Adrenal gland (tissue), 12 donors: ENCODE measurements around the gene DMPK. TPM values are rescaled to one million over a fixed set of nuclear protein-coding genes. Genes with fewer than 3 reads are reported as not detected.

ENCODE experiments used
- DNase-seq, 7 donors: peaks; one replicate each; pipeline ENCODE4 v3.0.0-alpha.2; 2019 to 2020
- H3K27ac ChIP-seq, 5 donors: fragments of 200-600 bp; sonication (generic) in 4 of 5; 1 replicate in 3 of 5; 2 replicates in 2 of 5; pipeline versions ENCODE4 v1.5.1 to v1.8.0; 2016 to 2020; ENCODE audit warnings: mild to moderate bottlenecking in 1 of 5
- H3K27me3 ChIP-seq: fragments of 200-600 bp; 2 replicates; pipeline ENCODE4 v1.8.0; 2021
- H3K36me3 ChIP-seq, 2 donors: fragments of 200-600 bp; replicated peaks in 1 of 2; 1 replicate in 1 of 2; 2 replicates in 1 of 2; pipeline versions ENCODE4 v1.5.1 to v1.8.0; 2018 to 2022
- H3K4me1 ChIP-seq, 2 donors: fragments of 200-600 bp; replicated peaks in 1 of 2; 1 replicate in 1 of 2; 2 replicates in 1 of 2; pipeline versions ENCODE4 v1.5.1 to v1.8.0; 2018 to 2021
- H3K4me3 ChIP-seq, 4 donors: fragments of 200-600 bp; sonication (generic) in 3 of 4; one replicate each; pipeline ENCODE4 v1.5.1; 2016 to 2018
- H3K9me3 ChIP-seq, 3 donors: fragments of 200-600 bp; sonication (generic) in 1 of 3; replicated peaks in 1 of 3; 1 replicate in 2 of 3; 2 replicates in 1 of 3; pipeline versions ENCODE4 v1.5.1 to v1.8.0; 2016 to 2021
- POLR2A ChIP-seq, 2 donors: fragments of 450-650 bp; IDR thresholded peaks; one replicate each; pipeline ENCODE4 v1.6.1; 2017; ENCODE audit warnings: antibody characterized with exemption in 2 of 2, mild to moderate bottlenecking in 2 of 2, moderate library complexity in 1 of 2
- WGBS, 4 donors: extraction: QIAGEN DNeasy Blood & Tissue Kit in 2 of 4; methylation state at CpG; one replicate each; pipeline versions ENCODE4 v1.1.5 to v1.1.7; 2013 to 2017; 5-methylcytosine and 5-hydroxymethylcytosine counted together
- intact Hi-C, 2 donors: fragments of 100-400 bp; cut with DNase I; formaldehyde crosslinking; loops; one replicate each; pipeline versions ENCODE4 v1.14.1 to v1.15.0; 2022 to 2023
- polyA plus RNA-seq, 3 donors: library from polyadenylated mRNA; stranded (reverse); fragments of 200-250 nt in 2 of 3; fragments of 350-450 nt in 1 of 3; fragmentation: Illumina TruSeq in 1 of 3; extraction: RNeasy Lipid Tissue Mini Kit (QIAGEN cat#74804) in 1 of 3; gene quantifications; one replicate each; pipeline ENCODE4 v1.2.3, GENCODE V29; 2013 to 2014
- total RNA-seq, 9 donors: library from RNA; depleted of rRNA in 4 of 9; stranded (reverse); fragments of >200 nt in 4 of 9; fragments of 120-200 nt in 1 of 9; fragmentation: NEBNext Ultra II Directional in 1 of 9; extraction: Animal tissue kit (Norgen Biotek cat#: 25700) in 1 of 9; gene quantifications; one replicate each; pipeline versions ENCODE4 v1.1.0 to v1.2.4, GENCODE V29; 2013 to 2023
- TF ChIP-seq, protein P1 (sequence below), 6 experiments: fragments of 450-650 bp in 4 of 6; fragments of 200-600 bp in 2 of 6; sonication (generic) in 1 of 6; IDR thresholded peaks; 1 replicate in 5 of 6; 2 replicates in 1 of 6; pipeline versions ENCODE4 v1.5.1 to v1.8.0; 2016 to 2021; ENCODE audit warnings: antibody characterized with exemption in 6 of 6, mild to moderate bottlenecking in 2 of 6, moderate library complexity in 1 of 6
- donor health status: healthy with polysubstance abuse.
- donor health status: Bipolar disorder and iron deficiency.
- donor health status: DM: yes; HTN: yes; CAD: no.
- donor health status: DM: no; HTN: no; CAD: no.
- donor health status: DM: no; HTN: no; CAD: no.
- donor health status: DM: yes; HTN: yes; CAD: no.

The DMPK gene
- total and polyA plus RNA-seq, 12 donors, result 76.8 to 748 (median 129) TPM

- intact Hi-C loops, result no loop called here
- peak overlapping the region in 1 of 4 donors; percentile 61 for H3K4me3 ChIP-seq
- TF ChIP-seq, protein P1, sequence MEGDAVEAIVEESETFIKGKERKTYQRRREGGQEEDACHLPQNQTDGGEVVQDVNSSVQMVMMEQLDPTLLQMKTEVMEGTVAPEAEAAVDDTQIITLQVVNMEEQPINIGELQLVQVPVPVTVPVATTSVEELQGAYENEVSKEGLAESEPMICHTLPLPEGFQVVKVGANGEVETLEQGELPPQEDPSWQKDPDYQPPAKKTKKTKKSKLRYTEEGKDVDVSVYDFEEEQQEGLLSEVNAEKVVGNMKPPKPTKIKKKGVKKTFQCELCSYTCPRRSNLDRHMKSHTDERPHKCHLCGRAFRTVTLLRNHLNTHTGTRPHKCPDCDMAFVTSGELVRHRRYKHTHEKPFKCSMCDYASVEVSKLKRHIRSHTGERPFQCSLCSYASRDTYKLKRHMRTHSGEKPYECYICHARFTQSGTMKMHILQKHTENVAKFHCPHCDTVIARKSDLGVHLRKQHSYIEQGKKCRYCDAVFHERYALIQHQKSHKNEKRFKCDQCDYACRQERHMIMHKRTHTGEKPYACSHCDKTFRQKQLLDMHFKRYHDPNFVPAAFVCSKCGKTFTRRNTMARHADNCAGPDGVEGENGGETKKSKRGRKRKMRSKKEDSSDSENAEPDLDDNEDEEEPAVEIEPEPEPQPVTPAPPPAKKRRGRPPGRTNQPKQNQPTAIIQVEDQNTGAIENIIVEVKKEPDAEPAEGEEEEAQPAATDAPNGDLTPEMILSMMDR (IDR thresholded peaks at IDR 0.05), result peak in 5 of 6 experiments; percentile 49 to 72 (median 56)
- peak in 1 of 2 donors; percentile 6 for TF ChIP-seq POLR2A (IDR thresholded peaks at IDR 0.05)
- peak; percentile 92 to 97 (median 94) for DNase-seq
- H3K9me3 ChIP-seq, result no peaks in the 10 kb centered on the region
- no peaks in the 10 kb centered on the region for H3K27me3 ChIP-seq
- H3K4me1 ChIP-seq, result peaks cover 35 to 41% of the 10 kb centered on the region in 2 donors
- H3K36me3 ChIP-seq, result peaks cover 0 to 29% of the 10 kb centered on the region in 2 donors
- H3K27ac ChIP-seq, result peak overlapping the region in 4 of 5 donors; percentile 35 to 96 (median 90)
- 13 to 35% (median 20%) methylated on average over 34 to 48 of the region's 48 CpGs for WGBS, 4 donors
Measured at GRCh38 chr19:45779231-45780145, 2.8 kb downstream of the DMPK start.

DNA sequence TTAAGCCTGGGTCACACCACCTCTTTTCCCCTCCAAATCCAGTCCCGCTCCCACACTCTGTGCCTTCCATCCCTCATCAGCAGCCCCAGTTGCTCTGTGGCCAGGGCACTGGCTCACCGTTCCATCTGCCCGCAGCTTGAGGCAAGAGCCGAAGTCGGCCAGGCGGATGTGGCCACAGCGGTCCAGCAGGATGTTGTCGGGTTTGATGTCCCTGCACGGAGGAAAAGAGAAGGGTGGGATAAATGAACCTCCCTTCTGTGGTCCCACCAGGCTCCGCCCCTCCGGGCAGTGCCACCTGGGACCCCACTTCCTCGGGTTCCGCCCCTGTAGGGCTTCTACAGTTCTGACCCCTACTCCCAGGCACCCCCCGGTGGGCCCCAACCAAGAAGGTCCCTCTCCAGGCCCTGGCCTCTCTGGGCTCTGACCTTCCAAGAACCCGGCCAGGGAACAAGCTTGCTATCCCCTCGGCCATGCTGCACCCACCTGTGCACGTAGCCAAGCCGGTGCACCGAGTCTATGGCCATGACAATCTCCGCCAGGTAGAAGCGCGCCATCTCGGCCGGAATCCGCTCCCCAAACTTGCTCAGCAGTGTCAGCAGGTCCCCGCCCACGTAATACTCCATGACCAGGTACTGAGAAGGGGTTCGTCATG, 4.2 kb downstream of the DMPK start:
- TF ChIP-seq, protein P1 (IDR thresholded peaks at IDR 0.05), result no peak
- TF ChIP-seq POLR2A (IDR thresholded peaks at IDR 0.05), result no peak
- H3K27me3 ChIP-seq, result no peaks in the 10 kb centered on the region
- WGBS, 4 donors, result 90 to 97% (median 95%) methylated on average over 18 to 28 of the region's 28 CpGs
- H3K4me1 ChIP-seq, result peaks cover 30 to 32% of the 10 kb centered on the region in 2 donors
- H3K27ac ChIP-seq, result no peak overlapping the region
- intact Hi-C loops, result no loop called here
- H3K36me3 ChIP-seq, result peaks cover 0 to 30% of the 10 kb centered on the region in 2 donors
- DNase-seq, result peak in 2 of 7 donors; percentile 35 to 44
- H3K4me3 ChIP-seq, result no peak overlapping the region
- no peaks in the 10 kb centered on the region for H3K9me3 ChIP-seq

DNA sequence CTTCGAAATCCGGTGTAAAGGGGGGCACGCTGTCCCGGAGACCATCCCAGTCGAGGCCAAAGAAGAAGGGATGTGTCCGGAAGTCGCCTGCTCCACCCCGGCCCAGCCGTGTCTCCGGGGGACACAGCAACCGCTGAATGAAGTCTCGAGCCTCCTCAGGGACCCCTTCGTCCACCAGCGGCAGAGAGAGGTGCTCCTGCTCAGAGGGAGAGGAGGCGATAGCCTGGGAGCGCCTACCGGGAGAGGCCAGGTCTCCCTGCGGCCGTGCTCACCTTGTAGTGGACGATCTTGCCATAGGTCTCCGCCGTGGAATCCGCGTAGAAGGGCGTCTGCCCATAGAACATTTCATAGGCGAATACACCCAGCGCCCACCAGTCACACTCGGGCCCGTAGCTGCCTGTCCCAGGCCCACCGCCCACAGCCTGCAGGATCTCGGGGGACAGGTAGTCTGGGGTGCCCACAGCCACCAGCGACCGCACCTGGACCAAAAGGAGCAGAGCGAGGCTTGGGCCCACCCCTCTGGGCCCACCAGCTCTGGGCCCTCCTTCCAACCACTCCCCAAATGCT, 4.8 kb downstream of the DMPK start:
- H3K9me3 ChIP-seq, result no peaks in the 10 kb centered on the region
- H3K27ac ChIP-seq, result no peak overlapping the region
- H3K4me1 ChIP-seq, result peaks cover 23 to 27% of the 10 kb centered on the region in 2 donors
- H3K36me3 ChIP-seq, result peaks cover 0 to 30% of the 10 kb centered on the region in 2 donors
- no peak for DNase-seq
- no peak for TF ChIP-seq POLR2A (IDR thresholded peaks at IDR 0.05)
- TF ChIP-seq, protein P1 (IDR thresholded peaks at IDR 0.05), result no peak
- no peak overlapping the region for H3K4me3 ChIP-seq
- intact Hi-C loops, result no loop called here
- H3K27me3 ChIP-seq, result no peaks in the 10 kb centered on the region
- WGBS, 4 donors, result 92 to 94% (median 93%) methylated on average over 19 to 34 of the region's 34 CpGs

DNA sequence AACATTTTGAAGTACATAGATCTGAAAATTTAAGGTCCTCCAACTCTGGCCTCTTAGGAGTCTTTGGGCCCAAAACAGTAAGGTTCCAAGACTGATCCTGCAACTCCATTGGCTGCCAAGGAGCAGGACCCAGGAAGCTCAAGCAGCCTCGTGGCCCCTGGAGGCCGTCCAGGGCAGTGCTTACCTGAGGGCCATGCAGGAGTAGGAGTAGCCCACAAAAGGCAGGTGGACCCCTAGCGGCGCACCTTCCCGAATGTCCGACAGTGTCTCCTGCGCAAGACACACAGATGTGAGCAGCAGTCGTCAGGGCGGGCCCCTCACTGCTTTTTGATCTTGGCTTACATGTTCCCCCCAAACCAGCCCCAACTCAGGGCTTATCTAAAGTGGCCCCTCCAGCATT, 7.5 kb downstream of the DMPK start:
- H3K27me3 ChIP-seq, result no peaks in the 10 kb centered on the region
- peaks cover 0 to 39% of the 10 kb centered on the region in 2 donors for H3K36me3 ChIP-seq
- no peak overlapping the region for H3K4me3 ChIP-seq
- DNase-seq, result no peak
- H3K27ac ChIP-seq, result no peak overlapping the region
- WGBS, 4 donors, result 85 to 87% (median 86%) methylated on average over 9 of the region's 9 CpGs
- peaks cover 5 to 17% of the 10 kb centered on the region in 2 donors for H3K4me1 ChIP-seq
- intact Hi-C loops, result no loop called here
- no peaks in the 10 kb centered on the region for H3K9me3 ChIP-seq
- TF ChIP-seq, protein P1 (IDR thresholded peaks at IDR 0.05), result no peak
- no peak for TF ChIP-seq POLR2A (IDR thresholded peaks at IDR 0.05)
